Measurements from ENCODE around the gene CC2D1A. TPM values are rescaled to one million over a fixed set of nuclear protein-coding genes. Genes with fewer than 3 reads are reported as not detected.

CC2D1A gene
- total RNA-seq, 1 donor from 2014 or later = 20.1 TPM

- no peaks in the 10 kb centered on the region for H3K36me3 ChIP-seq
- peaks cover 35% of the 10 kb centered on the region for H3K4me1 ChIP-seq
- peak; percentile 98 for DNase-seq
- H3K9me3 ChIP-seq (replicated peaks) = no peaks in the 10 kb centered on the region
- H3K4me3 ChIP-seq = peak overlapping the region; percentile 47
- H3K27me3 ChIP-seq (ENCODE audit: low read depth) = no peaks in the 10 kb centered on the region
- TF ChIP-seq, protein P1, sequence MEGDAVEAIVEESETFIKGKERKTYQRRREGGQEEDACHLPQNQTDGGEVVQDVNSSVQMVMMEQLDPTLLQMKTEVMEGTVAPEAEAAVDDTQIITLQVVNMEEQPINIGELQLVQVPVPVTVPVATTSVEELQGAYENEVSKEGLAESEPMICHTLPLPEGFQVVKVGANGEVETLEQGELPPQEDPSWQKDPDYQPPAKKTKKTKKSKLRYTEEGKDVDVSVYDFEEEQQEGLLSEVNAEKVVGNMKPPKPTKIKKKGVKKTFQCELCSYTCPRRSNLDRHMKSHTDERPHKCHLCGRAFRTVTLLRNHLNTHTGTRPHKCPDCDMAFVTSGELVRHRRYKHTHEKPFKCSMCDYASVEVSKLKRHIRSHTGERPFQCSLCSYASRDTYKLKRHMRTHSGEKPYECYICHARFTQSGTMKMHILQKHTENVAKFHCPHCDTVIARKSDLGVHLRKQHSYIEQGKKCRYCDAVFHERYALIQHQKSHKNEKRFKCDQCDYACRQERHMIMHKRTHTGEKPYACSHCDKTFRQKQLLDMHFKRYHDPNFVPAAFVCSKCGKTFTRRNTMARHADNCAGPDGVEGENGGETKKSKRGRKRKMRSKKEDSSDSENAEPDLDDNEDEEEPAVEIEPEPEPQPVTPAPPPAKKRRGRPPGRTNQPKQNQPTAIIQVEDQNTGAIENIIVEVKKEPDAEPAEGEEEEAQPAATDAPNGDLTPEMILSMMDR (IDR thresholded peaks at IDR 0.05; ENCODE audit: borderline replicate concordance) = peak; percentile 100
- H3K27ac ChIP-seq (replicated peaks) = peak overlapping the region; percentile 74
- intact Hi-C loops (cut with micrococcal nuclease) = no loop called here
These were observed 25.6 kb upstream of the CC2D1A start for GRCh38 chr19:13880059-13881043.

DNA sequence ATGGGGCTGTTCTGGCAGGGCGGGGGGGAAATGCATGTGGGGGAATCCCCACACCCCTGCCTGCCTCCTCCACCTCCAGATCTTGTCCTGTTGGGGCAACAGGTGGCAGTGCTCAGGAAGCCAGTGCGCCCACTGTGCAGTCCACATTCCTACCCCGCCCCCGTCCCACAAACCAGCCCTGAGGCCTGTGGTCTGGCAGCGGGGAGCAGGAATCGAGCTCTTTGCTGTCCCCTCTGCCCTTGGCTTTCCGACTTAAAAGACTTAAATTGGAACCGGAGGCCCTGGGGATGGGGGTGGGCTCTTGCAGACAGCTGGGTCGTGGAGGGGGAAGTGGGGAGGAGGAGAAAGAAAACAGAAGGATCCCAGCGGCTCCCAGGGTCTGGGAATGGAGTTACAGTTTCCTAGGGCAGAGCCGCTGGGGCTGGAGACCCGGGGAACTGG is 24.7 kb upstream of the CC2D1A start:
- intact Hi-C loops (cut with micrococcal nuclease) = no loop called here
- Histone ChIP-seq H3K27me3 (ENCODE audit: low read depth) (no peaks in the 10 kb centered on the region), H3K27ac (replicated peaks) (peak overlapping the region; percentile 74), H3K36me3 (no peaks in the 10 kb centered on the region), H3K4me3 (no peak overlapping the region), H3K4me1 (peaks cover 35% of the 10 kb centered on the region), H3K9me3 (replicated peaks) (no peaks in the 10 kb centered on the region)
- no peak for DNase-seq
- TF ChIP-seq, protein P1 (IDR thresholded peaks at IDR 0.05; ENCODE audit: borderline replicate concordance) = no peak

DNA sequence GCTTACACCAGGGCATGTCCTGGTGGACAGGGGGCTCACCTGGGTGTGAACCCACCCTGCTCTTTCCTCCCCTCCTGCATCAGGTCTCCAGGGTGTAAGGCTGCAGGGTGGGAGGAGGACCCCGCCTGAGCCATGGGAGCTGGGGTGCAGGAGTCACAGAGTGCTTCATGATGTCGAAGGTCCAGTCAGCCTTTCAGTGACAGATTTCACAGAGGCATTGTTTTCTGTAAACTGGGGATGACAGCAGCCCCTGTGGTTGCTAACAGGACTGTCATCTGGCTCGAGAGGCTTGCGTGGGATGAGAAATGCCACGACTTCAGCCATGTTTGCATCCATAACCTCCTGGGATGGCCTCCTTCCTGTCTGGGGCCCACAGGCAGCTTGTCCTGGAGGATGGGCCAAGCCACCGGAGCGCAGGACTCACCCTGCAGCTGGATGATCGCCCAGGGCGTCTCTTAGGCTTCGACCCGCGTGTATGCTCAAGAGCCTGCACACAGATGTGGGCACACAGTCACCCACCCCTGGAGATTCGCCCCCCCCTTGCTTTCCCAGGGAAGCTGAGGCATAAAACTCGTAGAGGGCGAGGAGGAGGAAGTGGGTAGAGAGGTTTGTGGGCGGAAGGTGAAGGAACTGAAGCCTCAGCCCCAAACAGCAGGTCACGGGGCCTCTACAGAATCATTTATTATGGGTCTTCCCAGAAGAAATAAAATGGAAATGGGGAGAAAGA is 24.1 kb upstream of the CC2D1A start:
- H3K9me3 ChIP-seq (replicated peaks) = no peaks in the 10 kb centered on the region
- TF ChIP-seq, protein P1 (IDR thresholded peaks at IDR 0.05; ENCODE audit: borderline replicate concordance) = no peak
- H3K4me3 ChIP-seq = no peak overlapping the region
- no peaks in the 10 kb centered on the region for H3K36me3 ChIP-seq
- H3K4me1 ChIP-seq = peaks cover 35% of the 10 kb centered on the region
- no peaks in the 10 kb centered on the region for H3K27me3 ChIP-seq (ENCODE audit: low read depth)
- DNase-seq = no peak
- intact Hi-C loops (cut with micrococcal nuclease) = no loop called here
- H3K27ac ChIP-seq (replicated peaks) = peak overlapping the region; percentile 74

DNA sequence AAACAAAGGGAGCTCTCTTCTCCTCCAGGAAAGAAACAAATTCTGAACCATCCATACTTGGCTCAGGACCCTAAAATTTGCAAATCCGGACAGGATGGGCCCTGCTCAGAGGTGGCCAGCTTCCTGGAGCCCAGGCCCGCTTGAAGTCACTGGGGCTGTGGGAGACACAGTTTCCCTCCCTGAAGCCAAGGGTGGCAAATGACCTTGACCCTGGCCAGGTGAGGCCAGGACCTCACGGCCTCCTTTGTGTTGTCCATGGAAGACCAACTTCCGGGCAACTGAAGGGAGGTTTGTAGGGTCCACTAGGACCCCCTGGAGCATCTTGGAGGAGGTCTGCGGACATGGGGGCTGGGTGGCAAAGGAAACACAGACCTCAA is 23.6 kb upstream of the CC2D1A start:
- no peaks in the 10 kb centered on the region for H3K27me3 ChIP-seq (ENCODE audit: low read depth)
- DNase-seq = no peak
- no peak overlapping the region for H3K4me3 ChIP-seq
- intact Hi-C loops (cut with micrococcal nuclease) = no loop called here
- peak overlapping the region; percentile 74 for H3K27ac ChIP-seq (replicated peaks)
- no peaks in the 10 kb centered on the region for H3K36me3 ChIP-seq
- H3K9me3 ChIP-seq (replicated peaks) = no peaks in the 10 kb centered on the region
- TF ChIP-seq, protein P1 (IDR thresholded peaks at IDR 0.05; ENCODE audit: borderline replicate concordance) = no peak
- peaks cover 35% of the 10 kb centered on the region for H3K4me1 ChIP-seq

GRCh38 chr19:13882836-13883235 is 23.2 kb upstream of the CC2D1A start:
- Histone ChIP-seq H3K9me3 (replicated peaks) (no peaks in the 10 kb centered on the region), H3K36me3 (no peaks in the 10 kb centered on the region), H3K4me1 (peaks cover 35% of the 10 kb centered on the region), H3K27me3 (ENCODE audit: low read depth) (no peaks in the 10 kb centered on the region), H3K4me3 (no peak overlapping the region), H3K27ac (replicated peaks) (no peak overlapping the region)
- no peak for DNase-seq
- TF ChIP-seq, protein P1 (IDR thresholded peaks at IDR 0.05; ENCODE audit: borderline replicate concordance) = no peak
- intact Hi-C loops (cut with micrococcal nuclease) = no loop called here

Measured in left ventricle myocardium inferior (tissue), 1 donor.